ENCODE results near the gene SLC23A1. TPM values are rescaled to one million over a fixed set of nuclear protein-coding genes. Genes with fewer than 3 reads are reported as not detected.
A peak's percentile ranks its signal among the peaks of the same experiment; 100 is the strongest.

The SLC23A1 gene
- total RNA-seq, 4 donors from 2014 or later: not detected

- Histone ChIP-seq H3K36me3 (no peaks in the 10 kb centered on the region), H3K27me3 (no peaks in the 10 kb centered on the region), H3K9me3 (no peaks in the 10 kb centered on the region), H3K4me3 (replicated peaks in 1 of 3) (no peak overlapping the region), H3K4me1 (peaks cover 5 to 14% of the 10 kb centered on the region in 2 donors), H3K27ac (no peak overlapping the region)
- intact Hi-C loops (cut with DNase I): no loop called here
- no peak for DNase-seq
- no peak for TF ChIP-seq POLR2A (IDR thresholded peaks at IDR 0.05)
- TF ChIP-seq, protein P1, sequence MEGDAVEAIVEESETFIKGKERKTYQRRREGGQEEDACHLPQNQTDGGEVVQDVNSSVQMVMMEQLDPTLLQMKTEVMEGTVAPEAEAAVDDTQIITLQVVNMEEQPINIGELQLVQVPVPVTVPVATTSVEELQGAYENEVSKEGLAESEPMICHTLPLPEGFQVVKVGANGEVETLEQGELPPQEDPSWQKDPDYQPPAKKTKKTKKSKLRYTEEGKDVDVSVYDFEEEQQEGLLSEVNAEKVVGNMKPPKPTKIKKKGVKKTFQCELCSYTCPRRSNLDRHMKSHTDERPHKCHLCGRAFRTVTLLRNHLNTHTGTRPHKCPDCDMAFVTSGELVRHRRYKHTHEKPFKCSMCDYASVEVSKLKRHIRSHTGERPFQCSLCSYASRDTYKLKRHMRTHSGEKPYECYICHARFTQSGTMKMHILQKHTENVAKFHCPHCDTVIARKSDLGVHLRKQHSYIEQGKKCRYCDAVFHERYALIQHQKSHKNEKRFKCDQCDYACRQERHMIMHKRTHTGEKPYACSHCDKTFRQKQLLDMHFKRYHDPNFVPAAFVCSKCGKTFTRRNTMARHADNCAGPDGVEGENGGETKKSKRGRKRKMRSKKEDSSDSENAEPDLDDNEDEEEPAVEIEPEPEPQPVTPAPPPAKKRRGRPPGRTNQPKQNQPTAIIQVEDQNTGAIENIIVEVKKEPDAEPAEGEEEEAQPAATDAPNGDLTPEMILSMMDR (IDR thresholded peaks at IDR 0.05): no peak
Measured at GRCh38 chr5:139407517-139407916, 24.4 kb upstream of the SLC23A1 start.

- no peaks in the 10 kb centered on the region for H3K9me3 ChIP-seq
- no peaks in the 10 kb centered on the region for H3K27me3 ChIP-seq
- H3K4me3 ChIP-seq (replicated peaks in 1 of 3): no peak overlapping the region
- TF ChIP-seq POLR2A (IDR thresholded peaks at IDR 0.05): no peak
- TF ChIP-seq, protein P1 (IDR thresholded peaks at IDR 0.05): no peak
- H3K4me1 ChIP-seq: peaks cover 5 to 14% of the 10 kb centered on the region in 2 donors
- intact Hi-C loops (cut with DNase I): no loop called here
- no peaks in the 10 kb centered on the region for H3K36me3 ChIP-seq
- H3K27ac ChIP-seq: no peak overlapping the region
- 82 to 93% methylated on average over 2 of the region's 2 CpGs for WGBS, 2 donors
- no peak for DNase-seq
Measured at GRCh38 chr5:139406963-139407362, 23.9 kb upstream of the SLC23A1 start.

- no peaks in the 10 kb centered on the region for H3K27me3 ChIP-seq
- peak overlapping the region in 1 of 3 donors; percentile 29 for H3K4me3 ChIP-seq (replicated peaks in 1 of 3)
- no peaks in the 10 kb centered on the region for H3K9me3 ChIP-seq
- peak overlapping the region; percentile 76 to 81 (median 79) for H3K27ac ChIP-seq
- no peak for DNase-seq
- H3K36me3 ChIP-seq: no peaks in the 10 kb centered on the region
- TF ChIP-seq POLR2A (IDR thresholded peaks at IDR 0.05): no peak
- TF ChIP-seq, protein P1 (IDR thresholded peaks at IDR 0.05): no peak
- 52 to 60% methylated on average over 5 of the region's 5 CpGs for WGBS, 2 donors
- intact Hi-C loops (cut with DNase I): no loop called here
- H3K4me1 ChIP-seq: peaks cover 5 to 14% of the 10 kb centered on the region in 2 donors
Measured at GRCh38 chr5:139404484-139404840, 21.4 kb upstream of the SLC23A1 start.

DNA sequence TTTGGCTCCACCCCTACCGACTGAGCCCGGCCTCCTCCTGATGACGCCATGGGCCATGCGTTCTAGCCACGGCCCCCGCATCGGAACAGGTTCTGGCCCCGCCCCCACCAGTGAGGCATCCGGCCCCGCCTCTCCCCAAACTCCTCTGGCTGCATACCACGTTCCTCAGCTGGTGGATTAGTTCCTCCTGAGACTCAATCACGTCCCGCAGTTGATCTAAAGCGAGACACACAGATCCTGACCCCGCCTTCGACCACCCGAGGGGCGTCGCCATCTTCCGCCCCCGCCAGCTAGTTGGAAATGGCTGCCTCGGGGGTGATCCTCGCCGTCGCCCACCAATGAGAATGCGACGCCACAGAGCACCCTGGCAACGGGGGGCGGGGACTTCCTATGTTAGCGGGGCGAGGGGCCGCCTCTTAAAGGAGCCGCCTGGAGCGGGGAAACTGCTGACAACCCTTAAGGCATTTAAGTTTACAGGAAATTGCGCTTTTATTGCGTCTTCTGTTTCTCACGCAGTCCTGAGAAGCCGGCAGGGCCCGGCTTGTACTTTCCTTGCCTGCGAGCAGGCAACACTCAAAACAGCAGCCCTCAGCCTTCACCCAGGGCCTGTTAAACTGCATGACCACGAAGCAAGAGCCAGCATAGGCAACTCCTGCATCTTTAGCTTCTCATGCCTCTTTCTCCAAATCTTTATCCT, 20.8 kb upstream of the SLC23A1 start, which contains the start of gene SPATA24:
Gene SPATA24, minus strand, starts transcription at position 303 of the 697 bp plus-strand sequence. Its CDS starts 29 bp downstream, at position 274.
- Histone ChIP-seq H3K4me1 (peaks cover 5 to 14% of the 10 kb centered on the region in 2 donors), H3K36me3 (no peaks in the 10 kb centered on the region), H3K27me3 (no peaks in the 10 kb centered on the region), H3K9me3 (no peaks in the 10 kb centered on the region), H3K27ac (peak within 1 kb of the TSS; percentile 76 to 81 (median 79)), H3K4me3 (replicated peaks in 1 of 3) (peak within 1 kb of the TSS; percentile 1 to 30 (median 29))
- DNase-seq: peak; percentile 99
- TF ChIP-seq, protein P1 (IDR thresholded peaks at IDR 0.05): no peak
- TF ChIP-seq POLR2A (IDR thresholded peaks at IDR 0.05): peak in 1 of 2 donors; percentile 45
- WGBS, 2 donors: 0 to 1% methylated on average over 11 to 23 of the region's 41 CpGs
- intact Hi-C loops (cut with DNase I): no loop called here

- WGBS, 2 donors: 27 to 28% methylated on average over 7 of the region's 7 CpGs
- peak overlapping the region; percentile 76 to 81 (median 79) for H3K27ac ChIP-seq
- H3K4me3 ChIP-seq (replicated peaks in 1 of 3): peak overlapping the region in 2 of 3 donors; percentile 1 to 29
- no peak for TF ChIP-seq POLR2A (IDR thresholded peaks at IDR 0.05)
- TF ChIP-seq, protein P1 (IDR thresholded peaks at IDR 0.05): no peak
- H3K4me1 ChIP-seq: peaks cover 5 to 14% of the 10 kb centered on the region in 2 donors
- intact Hi-C loops (cut with DNase I): no loop called here
- H3K27me3 ChIP-seq: no peaks in the 10 kb centered on the region
- H3K9me3 ChIP-seq: no peaks in the 10 kb centered on the region
- H3K36me3 ChIP-seq: no peaks in the 10 kb centered on the region
- DNase-seq: no peak
Measured at GRCh38 chr5:139403418-139403786, 20.3 kb upstream of the SLC23A1 start.
